Measurements from ENCODE around the gene EXTL2.
"Not testable (repeated sequence)": the region's sequence is repeated elsewhere in the genome, so short reads cannot be mapped to it uniquely, and the experiment has no call there.

Gene EXTL2

DNA sequence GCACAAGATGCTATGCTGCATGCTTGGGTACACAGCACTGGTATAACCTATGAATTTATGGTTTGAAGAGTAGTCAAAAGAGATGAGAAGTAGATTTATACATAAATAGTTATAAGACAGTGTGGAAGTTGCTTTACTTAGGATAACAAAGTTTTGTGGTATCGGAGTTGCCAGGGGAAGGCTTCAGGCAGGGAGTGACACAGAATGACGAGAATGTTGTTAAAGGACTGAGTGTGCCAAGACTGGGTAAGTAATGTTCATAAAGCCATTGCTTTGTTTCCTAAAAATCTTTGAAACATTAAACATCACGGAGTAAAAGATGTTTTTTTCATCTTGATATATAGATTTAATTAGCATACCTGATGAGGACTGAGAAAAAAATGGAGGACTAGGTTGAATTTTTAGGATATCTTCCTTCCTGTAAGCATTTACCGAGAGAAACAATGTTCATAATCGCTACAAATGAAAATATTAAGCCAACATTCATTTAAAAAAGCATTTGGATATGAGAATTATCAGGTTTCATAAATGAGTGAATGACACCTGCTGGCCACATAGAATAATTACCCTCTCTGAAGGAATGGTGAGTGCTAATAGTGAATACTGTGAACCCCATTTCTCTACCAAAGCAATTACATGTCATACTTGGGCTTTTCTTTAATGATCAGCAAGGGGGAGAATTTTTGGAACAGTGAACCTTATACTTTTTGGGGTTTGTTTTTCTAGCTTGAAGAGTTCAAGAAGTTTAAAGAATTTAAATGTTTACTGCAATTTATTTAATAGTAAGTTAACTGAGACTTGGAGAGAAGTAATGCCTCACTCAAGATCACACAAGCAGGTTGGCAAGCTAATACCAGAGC lies 28.4 kb downstream of the EXTL2 start:
- in situ Hi-C loops (cut with MboI; ENCODE audit: low sequenced_read_pairs), result loop anchor here (10.0 kb wide), 2 partner anchors 261 to 401 kb away; no protein-coding TSS in a partner anchor

DNA sequence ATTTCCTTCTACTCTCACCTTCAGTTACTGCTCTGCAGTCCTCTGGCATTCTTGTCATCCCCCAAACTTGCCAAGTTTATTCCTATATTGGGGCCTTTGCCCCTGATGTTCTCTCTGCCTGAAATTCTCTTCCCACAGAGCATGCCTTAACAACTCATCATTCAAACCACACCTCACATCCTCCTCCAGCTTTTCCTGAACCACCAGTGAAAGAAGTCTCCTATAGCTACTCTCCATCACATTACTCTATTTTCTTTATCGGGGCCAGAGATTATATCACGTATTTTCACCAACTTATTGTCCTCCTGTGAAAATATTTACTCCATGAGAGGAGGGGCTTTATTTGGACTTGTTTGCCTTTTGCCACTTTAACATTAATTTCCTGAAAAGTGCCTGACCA lies 32.1 kb downstream of the EXTL2 start:
- in situ Hi-C loops (cut with MboI; ENCODE audit: low sequenced_read_pairs), result loop anchor here (10.0 kb wide), 2 partner anchors 258 to 398 kb away; no protein-coding TSS in a partner anchor

DNA sequence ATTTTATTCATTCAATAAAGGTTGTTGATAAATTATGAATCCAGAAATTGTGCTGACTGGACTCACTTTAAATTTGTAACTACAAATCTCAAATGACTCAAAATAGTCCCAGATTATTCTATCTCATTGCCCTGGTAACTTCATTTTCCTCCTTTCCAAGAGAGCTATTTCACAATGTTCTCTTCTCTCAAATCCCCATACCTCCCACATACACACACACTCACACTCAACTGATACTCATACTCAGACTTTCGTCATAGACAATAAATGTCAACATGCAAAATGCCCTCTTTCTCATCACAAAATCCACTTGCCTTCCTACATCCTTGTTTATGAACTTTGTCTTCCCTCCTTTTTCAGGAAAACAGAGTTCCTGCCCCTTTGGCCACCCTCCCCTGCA lies 33.3 kb downstream of the EXTL2 start:
- in situ Hi-C loops (cut with MboI; ENCODE audit: low sequenced_read_pairs), result loop anchor here (10.0 kb wide), 2 partner anchors 257 to 397 kb away; no protein-coding TSS in a partner anchor

DNA sequence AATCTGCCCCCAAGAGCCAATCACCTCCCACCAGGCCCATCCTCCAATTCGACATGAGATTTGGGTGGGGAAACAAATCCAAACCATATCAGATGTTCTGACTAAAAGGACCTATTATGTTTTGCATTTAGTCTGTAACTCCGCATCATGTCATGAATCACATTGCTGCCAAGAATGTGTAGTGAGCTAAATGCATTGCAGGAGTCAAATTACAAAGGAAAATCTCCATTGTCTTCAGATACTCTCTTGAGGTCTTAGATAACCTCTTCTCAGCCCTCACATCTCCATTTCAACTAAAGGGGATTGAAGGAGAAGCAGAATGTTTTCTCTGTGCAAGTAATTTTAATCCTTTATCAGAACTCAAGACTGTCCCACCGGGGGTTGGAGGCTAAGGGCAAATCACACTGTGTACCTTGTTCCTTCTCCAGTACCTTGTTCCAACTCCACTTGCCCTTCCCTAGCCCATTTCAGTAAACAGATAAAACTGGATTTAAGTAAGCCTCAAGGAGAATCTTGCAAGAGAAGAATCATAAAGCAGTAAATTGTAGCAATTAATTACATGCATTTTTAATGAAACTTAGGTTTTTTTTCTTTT lies 34.1 kb downstream of the EXTL2 start:
- in situ Hi-C loops (cut with MboI; ENCODE audit: low sequenced_read_pairs), result loop anchor here (10.0 kb wide), 2 partner anchors 256 to 396 kb away; no protein-coding TSS in a partner anchor

DNA sequence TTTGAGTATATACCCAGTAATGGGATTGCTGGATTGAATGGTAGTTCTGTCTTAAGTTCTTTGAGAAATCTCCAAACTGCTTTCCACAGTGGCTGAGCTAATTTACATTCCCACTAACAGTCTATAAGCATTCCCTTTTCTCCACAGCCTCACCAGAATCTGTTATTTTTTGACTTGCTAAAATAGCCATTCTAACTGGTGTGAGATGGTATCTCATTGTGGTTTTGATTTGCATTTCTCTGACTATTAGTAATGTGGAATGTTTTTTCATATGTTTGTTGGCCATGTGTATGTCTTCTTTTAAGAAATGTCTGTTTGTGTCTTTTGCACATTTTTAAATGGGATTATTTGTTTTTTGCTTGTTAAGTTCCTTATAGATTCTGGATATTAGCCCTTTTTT lies 39.5 kb downstream of the EXTL2 start:
- in situ Hi-C loops (cut with MboI; ENCODE audit: low sequenced_read_pairs), result not testable (repeated sequence)

DNA sequence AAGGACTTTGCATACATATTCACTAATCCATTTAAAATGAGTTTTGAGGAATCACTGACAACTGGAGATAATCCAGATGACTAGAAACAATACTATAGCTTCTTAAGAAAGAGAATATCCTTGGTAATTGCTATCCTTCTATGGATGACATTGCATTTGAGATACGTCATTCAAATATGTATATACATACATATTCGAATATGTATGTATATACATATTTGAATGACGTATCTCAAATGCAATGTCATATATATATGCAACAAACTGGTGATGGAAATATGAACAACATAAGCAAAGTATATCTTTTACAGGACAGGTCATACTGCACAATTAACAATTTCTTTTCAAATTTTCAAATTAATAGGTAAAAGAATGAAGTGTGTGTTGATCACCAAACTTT lies 41.7 kb downstream of the EXTL2 start:
- in situ Hi-C loops (cut with MboI; ENCODE audit: low sequenced_read_pairs), result no loop called here

DNA sequence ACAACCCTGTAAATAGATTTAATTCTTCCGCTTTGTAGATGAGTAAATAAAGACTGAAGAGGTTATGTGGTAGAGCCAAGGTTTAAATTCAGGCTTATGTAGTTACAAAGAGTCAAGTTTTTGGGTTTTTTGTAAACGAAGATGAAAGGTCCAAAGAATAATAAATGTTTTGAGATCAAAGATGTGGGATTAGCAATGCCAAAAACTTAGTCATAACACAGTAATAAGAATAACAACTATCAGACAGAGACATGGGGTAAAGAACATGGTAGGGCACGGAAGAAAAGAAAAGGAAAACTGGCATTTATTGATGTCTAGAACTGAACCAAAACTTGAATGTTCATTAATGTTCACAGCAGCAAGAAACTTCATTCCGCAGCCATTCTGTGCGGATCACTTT lies 42.9 kb downstream of the EXTL2 start:
- in situ Hi-C loops (cut with MboI; ENCODE audit: low sequenced_read_pairs), result no loop called here

DNA sequence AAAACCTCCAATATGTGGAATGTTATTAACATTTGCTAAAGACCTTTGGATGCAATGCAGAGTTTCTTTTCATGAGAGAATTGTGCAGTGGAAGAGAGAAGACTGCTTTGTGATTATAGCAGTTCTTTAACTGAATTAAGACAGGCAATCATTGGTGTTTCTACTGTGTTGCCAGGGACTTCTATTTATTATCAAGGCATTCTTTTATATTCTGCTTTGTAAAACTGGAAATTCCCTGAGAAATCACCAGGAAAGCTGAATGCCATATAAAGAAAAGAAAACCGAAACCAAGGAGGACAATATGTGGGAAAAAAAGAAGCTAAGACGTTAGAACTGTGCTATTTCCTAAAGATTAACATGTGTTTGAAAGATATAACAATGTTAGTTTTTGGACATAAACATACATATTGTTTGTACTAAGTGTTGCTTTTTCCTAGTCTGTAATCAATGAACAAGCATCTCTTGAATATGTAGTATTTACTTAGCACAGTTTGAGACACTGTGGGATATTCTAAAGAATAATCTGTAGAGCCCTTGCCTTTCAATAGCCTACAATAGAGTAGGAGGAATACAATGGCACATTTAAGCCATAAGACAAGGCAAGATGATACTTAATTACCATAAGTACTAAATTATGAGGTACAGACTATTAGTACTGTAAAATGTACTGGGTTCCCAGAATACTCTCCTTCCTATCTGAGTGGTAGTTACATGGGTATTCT lies 47.1 kb downstream of the EXTL2 start:
- in situ Hi-C loops (cut with MboI; ENCODE audit: low sequenced_read_pairs), result no loop called here

DNA sequence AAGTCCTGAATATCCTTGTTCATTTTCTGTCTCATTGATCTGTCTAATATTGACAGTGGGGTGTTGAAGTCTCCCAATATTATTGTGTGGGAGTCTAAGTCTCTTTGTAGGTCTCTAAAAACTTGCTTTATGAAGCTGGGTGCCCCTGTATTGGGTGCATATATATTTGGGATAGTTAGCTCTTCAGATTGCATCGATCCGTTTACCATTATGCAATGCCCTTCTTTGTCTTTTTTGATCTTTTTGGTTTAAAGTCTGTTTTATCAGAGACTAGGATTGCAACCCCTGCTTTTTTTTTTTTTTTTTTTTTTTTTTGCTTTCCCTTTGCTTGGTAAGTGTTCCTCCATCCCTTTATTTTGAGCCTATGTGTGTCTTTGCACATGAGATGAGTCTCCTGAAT lies 51.5 kb downstream of the EXTL2 start:
- in situ Hi-C loops (cut with MboI; ENCODE audit: low sequenced_read_pairs), result not testable (repeated sequence)

DNA sequence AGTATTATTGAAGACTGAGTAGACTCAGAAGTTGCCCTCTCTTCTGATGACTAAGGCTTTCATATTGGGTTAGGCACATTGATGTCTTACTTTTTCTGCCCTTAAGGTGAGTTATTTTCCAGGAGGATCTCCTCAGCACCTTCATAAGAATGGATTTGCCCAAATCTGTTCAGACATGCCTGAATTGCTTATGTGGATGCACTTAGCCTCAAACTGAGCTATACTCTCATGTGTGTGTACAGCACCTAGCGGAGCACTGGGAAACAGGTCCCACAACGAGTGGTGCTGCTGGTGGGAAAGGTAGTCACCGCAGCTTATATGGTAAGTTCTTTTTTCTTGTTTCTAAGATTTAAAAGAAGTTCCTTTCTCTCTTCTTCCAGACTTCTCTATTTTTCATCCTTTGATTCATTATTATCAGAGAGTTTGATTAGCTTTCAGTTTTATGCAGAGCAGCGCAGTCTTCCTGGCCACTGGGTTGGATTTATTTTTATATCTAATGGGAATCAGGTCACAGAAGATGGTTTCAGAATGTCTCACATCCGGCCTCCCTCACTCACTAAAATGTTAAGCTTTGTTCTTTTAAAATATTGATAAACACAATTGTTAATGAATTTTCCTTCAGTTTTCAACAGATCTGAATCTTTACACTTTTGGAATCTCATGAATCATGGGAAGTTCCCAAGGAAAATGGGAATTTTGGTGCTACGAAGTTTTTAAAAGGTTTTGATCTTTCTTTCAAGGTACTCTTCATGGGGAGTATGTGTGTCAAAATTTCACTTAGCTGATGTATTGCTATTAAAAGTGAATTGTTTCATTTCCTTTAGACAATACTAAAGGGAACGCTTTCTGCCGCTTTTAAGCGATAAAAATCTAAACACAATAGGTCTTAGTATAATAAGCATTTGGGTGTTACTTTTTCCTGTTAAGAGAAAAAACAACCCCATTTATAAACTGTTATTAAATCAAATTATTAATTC lies 58.5 kb downstream of the EXTL2 start:
- in situ Hi-C loops (cut with MboI; ENCODE audit: low sequenced_read_pairs), result no loop called here

DNA sequence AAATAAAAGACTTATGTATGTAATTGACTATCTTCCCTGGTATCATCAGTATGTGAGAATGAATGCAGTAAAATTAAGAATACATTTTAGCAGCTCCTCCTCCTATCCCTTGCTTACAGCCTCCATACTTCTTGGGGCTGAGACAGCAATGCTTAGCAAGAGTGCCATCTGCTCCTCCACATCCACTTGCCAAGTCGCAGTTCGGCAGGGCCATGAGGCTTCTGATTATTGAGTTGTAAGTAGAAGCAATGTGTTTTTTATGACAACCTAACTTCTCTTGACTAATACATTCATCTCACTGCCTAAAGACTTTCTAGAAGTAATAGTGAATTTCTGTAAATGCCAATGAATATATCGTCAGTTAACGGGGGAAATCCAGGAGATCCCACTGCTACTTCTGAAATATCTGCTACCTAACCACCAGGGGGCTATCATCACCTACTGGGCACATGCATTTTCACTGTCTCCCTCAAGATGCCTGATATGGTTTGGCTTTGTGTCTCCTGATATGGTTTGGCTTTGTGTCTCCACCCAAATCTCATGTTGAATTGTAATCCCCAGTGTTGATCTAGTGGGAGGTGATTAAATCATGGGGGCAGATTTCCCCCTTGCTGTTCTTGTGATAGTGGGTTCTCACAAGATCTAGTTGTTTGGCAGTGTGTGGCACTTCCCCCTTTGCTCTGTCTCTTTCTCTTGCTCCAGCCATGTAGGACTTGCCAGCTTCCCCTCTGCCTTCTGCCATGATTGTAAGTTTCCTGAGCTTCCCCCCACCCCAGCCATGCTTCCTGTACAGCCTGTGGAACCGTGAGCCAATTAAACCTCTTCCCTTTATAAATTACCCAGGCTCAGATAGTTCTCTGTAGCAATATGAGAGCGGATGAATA lies 59.6 kb downstream of the EXTL2 start:
- in situ Hi-C loops (cut with MboI; ENCODE audit: low sequenced_read_pairs), result no loop called here

DNA sequence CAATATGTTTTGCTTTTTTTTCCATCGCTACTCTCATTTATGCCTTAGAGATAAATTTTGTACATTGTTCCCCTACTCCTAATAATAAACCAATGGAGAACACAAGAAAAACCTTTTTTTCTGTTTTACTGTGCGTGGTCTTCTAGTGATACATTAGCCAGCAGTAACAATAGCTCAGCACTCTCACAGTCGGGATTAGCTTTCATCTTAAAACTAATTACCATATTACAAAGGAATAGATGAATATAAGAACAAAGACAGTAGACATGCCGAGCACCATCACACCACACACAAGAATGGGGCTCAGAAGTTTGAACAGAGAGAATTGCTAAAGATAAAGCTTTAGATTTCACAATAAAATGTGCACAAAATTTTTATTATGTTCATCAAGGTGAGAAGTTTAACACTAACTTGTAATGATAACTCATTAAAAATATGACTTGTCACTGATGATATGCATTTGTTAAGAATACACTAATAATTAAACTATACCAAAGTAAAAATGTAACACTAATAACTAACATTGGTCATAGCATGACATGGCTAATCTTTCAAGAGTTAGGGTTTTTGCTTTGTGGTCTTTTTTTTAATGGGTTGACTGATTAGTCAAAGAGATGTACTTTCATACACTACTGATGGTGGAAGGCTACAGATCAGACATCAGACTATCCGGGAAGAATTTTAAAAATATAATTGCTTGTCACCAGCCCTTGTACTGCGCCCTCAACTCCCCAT lies 61.8 kb downstream of the EXTL2 start:
- in situ Hi-C loops (cut with MboI; ENCODE audit: low sequenced_read_pairs), result no loop called here

DNA sequence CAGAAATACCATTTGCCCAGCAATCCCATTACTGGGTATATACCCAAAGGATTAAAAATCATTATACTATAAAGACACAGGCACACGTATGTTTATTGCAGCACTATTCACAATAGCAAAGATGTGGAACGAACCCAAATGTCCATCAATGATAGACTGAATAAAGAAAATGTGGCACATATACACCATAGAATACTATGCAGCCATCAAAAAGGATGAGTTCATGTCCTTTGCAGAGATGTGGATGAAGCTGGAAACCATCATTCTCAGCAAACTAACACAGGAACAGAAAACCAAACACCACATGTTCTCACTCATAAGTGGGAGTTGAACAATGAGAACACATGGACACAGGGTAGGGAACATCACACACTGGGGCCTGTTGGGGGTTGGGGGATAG lies 69.0 kb downstream of the EXTL2 start:
- in situ Hi-C loops (cut with MboI; ENCODE audit: low sequenced_read_pairs), result not testable (repeated sequence)

Measured in HL-60/S4 treated with phorbol 12-myristate 13-acetate at 8.2 ng/mL for 4 days and 3 days (cell line).